GM18519 (cell line): ENCODE measurements around the gene RAB23.

Experiments
- ATAC-seq: cut with Tn5 transposase; IDR thresholded peaks from one replicate; pipeline ENCODE4 v1.9.1; 2021; ENCODE audit warnings: mild to moderate bottlenecking, moderate library complexity; ENCODE audit not compliant: unreplicated experiment, low FRiP score

The RAB23 gene

DNA sequence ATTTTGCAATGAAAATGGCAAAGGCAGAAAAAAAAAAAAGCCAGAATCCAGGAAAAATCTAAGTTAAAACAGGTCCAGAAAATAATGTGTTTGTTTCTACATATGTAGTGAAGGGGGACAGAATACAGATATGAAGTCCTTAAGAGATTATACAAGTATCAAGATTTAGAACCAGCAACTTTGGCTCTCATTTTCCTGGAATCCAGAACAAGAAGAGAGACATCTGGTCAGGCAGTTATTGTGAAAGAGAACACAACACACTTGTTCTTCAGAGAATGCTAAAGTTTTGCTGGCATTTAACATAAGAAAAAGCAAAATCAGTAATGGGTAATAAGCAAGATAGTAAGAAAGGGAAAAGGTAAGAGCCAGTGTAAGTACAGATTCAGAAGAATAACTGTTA lies 28.9 kb downstream of the RAB23 start:
- no peak for ATAC-seq

GRCh38 chr6:57190140-57190539 lies 32.0 kb downstream of the RAB23 start:
- ATAC-seq = no peak

DNA sequence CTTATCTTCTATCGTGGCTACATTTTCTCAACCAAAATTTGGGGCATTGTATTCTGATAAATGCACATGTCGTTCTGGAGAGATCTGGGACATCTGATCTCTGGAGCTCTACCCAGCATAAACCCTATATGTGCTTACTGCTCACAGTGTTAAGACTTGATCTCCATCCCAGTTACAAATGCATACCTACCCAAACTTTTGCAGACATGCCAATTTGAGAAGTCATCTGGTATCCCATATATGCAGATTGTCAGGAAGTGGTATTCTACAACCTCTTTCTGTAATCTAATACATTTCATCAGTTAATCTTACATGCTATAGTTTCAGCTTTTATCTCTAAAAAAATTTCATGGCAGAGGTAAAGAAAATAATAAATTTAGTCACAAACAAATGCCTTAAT lies 38.8 kb downstream of the RAB23 start:
- no peak for ATAC-seq

DNA sequence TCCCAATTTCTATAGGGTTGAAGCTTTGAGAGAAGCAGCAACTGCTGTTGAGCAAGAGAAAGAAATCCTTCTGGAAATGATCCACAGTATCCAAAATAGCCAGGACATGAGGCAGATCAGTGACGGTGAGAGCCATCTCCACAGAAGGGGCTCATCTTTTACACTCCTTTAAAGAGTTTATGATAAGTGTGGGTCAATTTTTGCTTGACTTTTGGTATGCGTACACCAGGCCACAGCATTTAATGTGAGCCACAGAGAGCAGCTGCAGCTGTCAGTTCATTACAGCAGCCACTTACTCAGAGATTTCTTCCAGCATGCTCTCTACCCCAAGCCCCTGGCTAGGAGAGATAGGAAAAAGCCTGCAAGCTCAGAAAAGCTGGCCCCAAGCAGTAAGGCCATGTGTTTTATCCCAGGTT lies 40.1 kb downstream of the RAB23 start:
- no peak for ATAC-seq

GRCh38 chr6:57180596-57180995 lies 41.5 kb downstream of the RAB23 start:
- ATAC-seq = no peak

DNA sequence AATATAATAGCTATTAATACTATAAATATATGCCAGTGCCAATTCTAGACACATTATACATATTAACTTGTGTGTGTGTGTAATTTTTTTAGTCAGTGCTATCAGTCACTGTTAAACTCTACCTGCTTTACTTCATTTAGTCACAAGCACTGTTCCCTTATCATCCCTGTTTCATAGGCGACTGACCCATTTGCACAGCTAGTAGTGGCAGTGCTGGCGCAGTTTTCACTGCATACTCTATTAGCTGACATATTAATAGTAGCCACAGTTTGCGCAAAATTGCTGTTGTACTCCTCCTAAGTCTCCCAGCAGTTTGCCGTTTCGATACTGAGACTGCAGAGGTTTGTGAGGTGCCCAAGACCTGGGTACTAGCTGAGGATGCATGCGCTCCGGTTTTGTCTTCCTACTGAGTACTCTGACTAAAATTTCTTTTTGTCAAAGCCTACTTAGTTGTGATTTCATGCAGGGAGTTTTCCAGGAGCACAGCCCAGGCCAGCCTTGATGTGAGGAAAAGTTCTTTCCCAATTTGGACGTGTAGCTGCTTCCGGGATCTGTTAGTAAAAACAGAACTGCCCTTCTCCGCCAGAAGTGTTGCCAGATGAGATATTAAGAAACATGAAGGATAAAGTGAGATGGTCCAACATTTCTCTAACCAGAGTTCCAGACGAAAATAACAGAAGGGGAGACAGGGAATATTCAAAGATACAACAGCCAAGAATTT lies 44.4 kb downstream of the RAB23 start:
- no peak for ATAC-seq

DNA sequence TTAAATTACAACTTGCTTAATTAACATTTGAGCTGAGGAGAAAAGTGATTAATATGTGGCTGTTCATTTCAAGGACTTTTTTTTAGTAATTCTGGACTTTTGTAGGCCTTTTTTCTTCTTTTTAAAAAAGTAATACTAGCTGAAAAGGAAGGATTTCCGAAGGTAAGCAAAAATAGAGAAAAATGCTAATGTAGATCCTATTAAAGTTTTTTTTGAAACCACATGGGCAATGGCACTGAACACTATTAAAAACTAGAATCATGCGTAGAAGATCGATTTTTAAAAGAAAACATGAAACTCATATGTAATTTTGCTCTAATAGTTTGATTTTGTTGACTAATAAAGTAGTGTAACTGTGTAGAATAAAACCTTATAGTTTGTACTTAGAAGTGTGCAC lies 47.6 kb downstream of the RAB23 start:
- ATAC-seq = no peak

- ATAC-seq = no peak
These were observed 48.1 kb downstream of the RAB23 start for GRCh38 chr6:57173886-57174510.

DNA sequence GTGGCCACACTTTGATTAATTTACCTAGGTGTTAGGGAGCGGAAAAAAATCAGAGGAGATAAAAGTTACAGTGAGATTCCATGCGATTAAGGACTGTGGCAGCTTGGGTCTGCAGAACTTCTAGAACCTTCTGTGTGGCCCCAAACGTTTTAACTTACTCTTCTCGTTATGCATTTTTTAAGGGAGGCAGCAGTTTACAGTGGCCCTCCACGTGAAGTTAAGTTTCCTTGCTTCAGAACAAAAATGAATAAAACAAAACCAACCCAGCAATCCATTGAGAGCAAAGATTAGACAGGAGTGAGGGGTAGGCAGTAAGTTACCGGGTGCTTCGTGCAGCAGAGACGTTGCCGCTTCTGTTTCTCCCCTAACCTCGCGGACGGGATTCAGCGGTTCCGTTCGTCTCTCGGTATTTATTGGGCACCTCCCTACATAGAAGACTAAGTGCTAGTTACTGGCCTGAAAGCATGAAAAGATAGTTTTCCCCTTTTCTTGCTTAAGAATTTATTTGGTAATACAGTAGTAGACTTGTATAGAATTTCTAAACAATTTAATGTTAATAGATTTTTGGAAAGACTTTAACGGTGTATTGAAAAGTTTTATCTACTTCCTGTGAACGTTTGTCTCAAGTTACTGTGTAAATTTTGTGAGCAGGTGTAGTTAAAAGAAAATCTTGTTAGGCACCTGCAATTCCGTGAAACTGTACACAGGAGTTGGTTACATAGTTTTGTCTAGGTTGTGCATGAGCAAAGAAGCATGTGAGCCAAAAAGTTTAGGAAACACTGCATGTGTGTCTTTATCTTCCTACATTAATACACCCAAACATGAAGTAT lies 48.8 kb downstream of the RAB23 start:
- no peak for ATAC-seq

DNA sequence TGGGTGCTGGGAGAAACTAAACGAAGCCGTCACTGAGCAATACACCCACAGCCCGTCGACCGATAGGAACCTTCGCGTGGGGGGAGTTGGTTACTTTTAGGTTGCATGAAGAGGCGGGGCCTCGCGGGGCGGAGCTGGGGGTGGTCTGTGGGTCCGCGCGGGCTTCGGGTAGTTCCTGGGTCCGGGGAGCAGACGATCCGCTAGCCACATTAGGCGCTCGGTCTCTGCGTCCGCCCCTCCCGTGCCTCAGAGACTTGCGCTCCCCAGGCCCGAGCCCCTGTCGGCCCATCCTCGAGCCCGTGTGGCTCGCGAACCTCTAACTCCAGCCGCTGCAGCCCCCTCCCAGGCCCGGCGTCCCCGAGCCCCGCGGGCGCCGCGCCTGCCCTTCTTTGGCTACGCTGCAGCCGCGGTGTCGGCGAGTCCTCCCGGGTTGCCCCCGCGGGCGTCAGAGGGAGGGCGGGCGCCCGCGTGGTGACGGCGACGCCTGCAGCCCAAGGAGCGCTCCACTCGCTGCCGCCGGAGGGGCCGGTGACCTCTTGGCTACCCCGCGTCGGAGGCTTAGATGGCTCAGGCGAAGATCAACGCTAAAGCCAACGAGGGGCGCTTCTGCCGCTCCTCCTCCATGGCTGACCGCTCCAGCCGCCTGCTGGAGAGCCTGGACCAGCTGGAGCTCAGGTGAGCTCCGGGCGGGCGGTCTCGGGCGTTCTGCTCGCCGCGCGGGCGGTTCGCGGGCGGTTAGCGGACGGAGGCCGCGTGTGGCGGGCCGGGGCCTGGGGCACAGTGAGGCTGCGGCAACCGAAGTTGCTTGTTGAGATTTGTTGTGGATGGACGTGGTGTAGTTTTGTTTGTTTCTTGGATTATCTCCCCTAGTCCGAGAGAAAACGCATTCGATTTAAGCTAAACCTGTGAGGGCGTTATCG lies 49.7 kb downstream of the RAB23 start, which contains the start of gene BAG2:
Gene BAG2, plus strand, starts transcription at position 191 of the 920 bp plus-strand sequence. Its CDS starts 372 bp downstream, at position 563.
- peak; percentile 74 for ATAC-seq

- no peak for ATAC-seq
These were observed 57.0 kb downstream of the RAB23 start for GRCh38 chr6:57165080-57165479.

GRCh38 chr6:57163956-57164355 lies 58.2 kb downstream of the RAB23 start:
- ATAC-seq = no peak

- no peak for ATAC-seq
These were observed 59.6 kb downstream of the RAB23 start for GRCh38 chr6:57162516-57162915.

GRCh38 chr6:57162028-57162427 lies 60.1 kb downstream of the RAB23 start:
- ATAC-seq = no peak

DNA sequence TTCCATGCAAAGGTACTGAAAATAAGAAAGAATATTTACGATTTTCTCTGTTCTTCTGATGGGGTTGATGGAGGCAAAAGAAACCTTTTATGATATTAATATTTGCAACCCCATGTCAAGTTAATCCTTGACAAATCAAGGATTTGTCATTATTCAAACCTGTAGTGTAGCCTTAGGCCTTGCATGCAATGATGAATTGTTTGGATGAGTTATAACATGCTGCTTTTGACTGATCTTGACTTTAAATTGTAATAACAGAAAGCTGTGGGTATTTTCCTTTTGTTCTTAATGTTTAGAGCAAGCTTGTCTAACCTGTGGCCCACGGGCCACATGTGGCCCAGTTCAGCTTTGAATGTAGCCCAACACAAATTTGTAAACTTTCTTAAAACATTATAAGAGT lies 63.0 kb downstream of the RAB23 start:
- no peak for ATAC-seq

DNA sequence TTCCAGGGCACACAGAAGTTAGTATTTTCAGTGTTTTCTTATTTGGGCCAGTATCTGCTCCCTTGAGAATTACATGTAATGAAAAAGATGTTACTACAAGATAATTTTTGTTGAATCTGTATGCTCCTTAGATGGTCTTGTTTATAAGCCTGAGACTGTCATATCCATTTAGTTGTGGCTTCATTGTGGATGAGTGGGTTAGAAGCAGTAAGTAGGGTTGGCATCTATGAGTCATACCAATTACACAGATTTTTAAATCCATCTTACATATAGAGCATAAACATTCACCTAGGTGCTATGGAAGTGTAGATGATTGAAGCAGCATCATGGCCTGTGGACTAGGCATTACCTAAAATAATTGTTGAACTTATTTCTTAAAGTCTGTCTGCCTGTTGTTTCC lies 63.4 kb downstream of the RAB23 start:
- ATAC-seq = no peak

GRCh38 chr6:57147955-57148858 lies 73.9 kb downstream of the RAB23 start:
- no peak for ATAC-seq

GRCh38 chr6:57147401-57147800 lies 74.7 kb downstream of the RAB23 start:
- ATAC-seq = no peak

DNA sequence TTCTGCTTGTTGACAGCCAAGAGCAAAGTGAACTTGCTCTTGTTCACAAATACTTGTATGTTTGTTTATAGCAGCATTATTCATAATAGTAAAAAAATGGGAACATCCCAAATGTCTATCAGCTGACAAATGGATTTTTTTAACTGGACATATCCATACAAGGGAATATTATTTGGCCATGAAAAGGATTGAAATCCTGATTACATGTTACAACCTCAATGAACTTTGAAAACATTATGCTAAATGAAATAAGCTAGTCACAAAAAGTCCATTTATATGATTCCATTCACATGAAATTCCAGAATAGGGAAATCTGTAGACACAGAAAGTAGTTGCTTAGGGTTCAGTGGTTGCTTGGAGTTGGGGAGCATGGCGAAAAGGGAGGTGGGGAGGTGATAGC lies 78.4 kb downstream of the RAB23 start:
- ATAC-seq = no peak
